Nephron progenitor cell (in vitro differentiated cells): ENCODE results near the gene ZNF273.

Experiments used
- DNase-seq: peaks from one replicate; pipeline ENCODE4 v3.0.0; 2021
- H3K27ac Mint-ChIP-seq: 2 replicates; pipeline ENCODE4 v1.8.0; 2021; ENCODE audit warnings: mild to moderate bottlenecking, moderate library complexity, mixed read lengths
- H3K27me3 Mint-ChIP-seq: 2 replicates; pipeline ENCODE4 v1.8.0; 2021; ENCODE audit warnings: mild to moderate bottlenecking, low read depth, mixed read lengths; ENCODE audit not compliant: poor library complexity
- H3K36me3 Mint-ChIP-seq: 2 replicates; pipeline ENCODE4 v1.8.0; 2021; ENCODE audit warnings: low read depth, mixed read lengths
- H3K4me1 Mint-ChIP-seq: 2 replicates; pipeline ENCODE4 v1.8.0; 2021; ENCODE audit warnings: mixed read lengths
- H3K4me3 Mint-ChIP-seq: 2 replicates; pipeline ENCODE4 v1.8.0; 2021; ENCODE audit warnings: mild to moderate bottlenecking, moderate library complexity, mixed read lengths
- H3K9me3 Mint-ChIP-seq: 2 replicates; pipeline ENCODE4 v1.8.0; 2021; ENCODE audit warnings: mild to moderate bottlenecking, moderate library complexity, mixed read lengths
- CTCF ChIP-seq: fragments of 200-600 bp; sonication (generic); IDR thresholded peaks from 2 replicates; pipeline ENCODE4 v1.5.0; 2021; ENCODE audit warnings: antibody characterized with exemption

The ZNF273 gene

DNA sequence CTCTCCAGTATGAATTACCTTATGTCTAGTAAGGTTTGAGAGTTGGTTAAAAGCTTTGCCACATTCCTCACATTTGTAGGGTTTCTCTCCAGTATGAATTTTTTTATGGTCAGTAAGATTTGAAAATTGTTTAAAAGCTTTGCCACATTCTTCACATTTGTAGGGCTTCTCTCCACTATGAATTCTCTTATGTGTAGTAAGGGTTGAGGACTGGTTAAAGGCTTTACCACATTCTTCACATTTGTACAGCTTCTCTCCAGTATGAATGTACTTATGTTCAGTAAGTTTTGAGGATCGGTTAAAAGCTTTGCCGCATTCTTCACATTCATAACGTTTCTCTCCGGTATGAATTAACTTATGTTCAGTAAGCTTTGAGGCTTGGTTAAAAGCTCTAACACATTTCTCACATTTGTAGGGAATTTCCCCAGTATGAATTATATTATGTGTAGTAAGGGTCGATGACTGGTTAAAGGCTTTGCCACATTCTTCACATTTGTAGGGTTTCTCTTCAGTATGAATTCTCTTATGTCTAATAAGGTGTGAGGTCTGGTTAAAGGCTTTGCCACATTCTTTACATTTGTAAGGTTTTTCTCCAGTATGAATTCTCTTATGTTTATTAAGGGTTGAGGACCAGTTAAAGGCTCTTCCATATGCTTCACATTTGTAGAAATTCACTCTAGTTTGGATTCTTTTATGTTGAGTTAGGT lies 75.6 kb downstream of the ZNF273 start:
- H3K9me3 Mint-ChIP-seq, result peaks cover 96% of the 10 kb centered on the region
- no peak for DNase-seq

More for the DNA sequence above, 75.6 kb downstream of the ZNF273 start:
- Mint-ChIP-seq H3K4me3 (no peak overlapping the region), H3K4me1 (no peaks in the 10 kb centered on the region), H3K27me3 (peaks cover 10% of the 10 kb centered on the region), H3K27ac (no peak overlapping the region), H3K36me3 (peaks cover 99% of the 10 kb centered on the region)
- TF ChIP-seq CTCF, result no peak
